ENCODE measurements around the gene GJE1.

DNA sequence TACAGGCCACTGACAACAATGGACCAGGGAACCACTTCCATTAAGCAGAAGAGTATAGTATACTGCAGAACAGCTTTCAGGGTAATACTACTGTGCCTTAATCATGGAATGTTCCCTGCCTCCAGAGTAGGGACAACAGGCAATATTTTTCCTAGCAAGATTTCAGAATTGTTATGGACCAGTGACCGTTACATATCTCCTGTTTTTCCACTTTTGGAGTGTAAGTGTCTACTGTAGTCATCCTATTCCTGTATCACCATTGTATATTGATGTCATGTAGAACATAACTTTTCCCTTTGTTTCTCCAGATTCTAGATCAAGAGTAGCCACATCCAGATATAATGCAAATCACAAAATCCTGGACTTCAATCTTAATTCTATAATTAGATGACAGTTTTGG is 1.9 kb upstream of the GJE1 start:
- TF ChIP-seq, protein P1, sequence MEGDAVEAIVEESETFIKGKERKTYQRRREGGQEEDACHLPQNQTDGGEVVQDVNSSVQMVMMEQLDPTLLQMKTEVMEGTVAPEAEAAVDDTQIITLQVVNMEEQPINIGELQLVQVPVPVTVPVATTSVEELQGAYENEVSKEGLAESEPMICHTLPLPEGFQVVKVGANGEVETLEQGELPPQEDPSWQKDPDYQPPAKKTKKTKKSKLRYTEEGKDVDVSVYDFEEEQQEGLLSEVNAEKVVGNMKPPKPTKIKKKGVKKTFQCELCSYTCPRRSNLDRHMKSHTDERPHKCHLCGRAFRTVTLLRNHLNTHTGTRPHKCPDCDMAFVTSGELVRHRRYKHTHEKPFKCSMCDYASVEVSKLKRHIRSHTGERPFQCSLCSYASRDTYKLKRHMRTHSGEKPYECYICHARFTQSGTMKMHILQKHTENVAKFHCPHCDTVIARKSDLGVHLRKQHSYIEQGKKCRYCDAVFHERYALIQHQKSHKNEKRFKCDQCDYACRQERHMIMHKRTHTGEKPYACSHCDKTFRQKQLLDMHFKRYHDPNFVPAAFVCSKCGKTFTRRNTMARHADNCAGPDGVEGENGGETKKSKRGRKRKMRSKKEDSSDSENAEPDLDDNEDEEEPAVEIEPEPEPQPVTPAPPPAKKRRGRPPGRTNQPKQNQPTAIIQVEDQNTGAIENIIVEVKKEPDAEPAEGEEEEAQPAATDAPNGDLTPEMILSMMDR (IDR thresholded peaks at IDR 0.05), result no peak
- TF ChIP-seq POLR2A (IDR thresholded peaks at IDR 0.05), result no peak
